WTC11 (cell line): ENCODE data around the gene KCNMA1. TPM values are rescaled to one million over a fixed set of nuclear protein-coding genes. Genes with fewer than 3 reads are reported as not detected.

Experiments
- ATAC-seq: fragments of 200-7000 bp; cut with Tn5 transposase; 2 replicates; pipeline ENCODE4 v1.10.0; 2021; ENCODE audit warnings: mild to moderate bottlenecking, moderate library complexity
- CTCF ChIA-PET: fragments of 300-600 bp; sonication (Branson Sonifier 250); formaldehyde crosslinking; loops from one replicate; lab custom pipeline; 2021; ENCODE audit warnings: antibody characterized with exemption; lab: Charles Lee
- POLR2A ChIA-PET: fragments of 350-600 bp; sonication (Branson Sonifier 250); formaldehyde crosslinking; loops from one replicate; lab custom pipeline; 2021; ENCODE audit warnings: antibody characterized with exemption; lab: Charles Lee
- DNase-seq: peaks from one replicate; pipeline ENCODE4 v3.0.0; 2021; ENCODE audit warnings: low spot score
- H3K27ac Mint-ChIP-seq: 2 replicates; pipeline ENCODE4 v1.8.0; 2021; ENCODE audit warnings: mixed read lengths
- H3K27me3 Mint-ChIP-seq: 2 replicates; pipeline ENCODE4 v1.8.0; 2021; ENCODE audit warnings: low read depth, mild to moderate bottlenecking, moderate library complexity, mixed read lengths
- H3K36me3 Mint-ChIP-seq: 2 replicates; pipeline ENCODE4 v1.8.0; 2021; ENCODE audit warnings: mixed read lengths
- H3K4me1 Mint-ChIP-seq: 2 replicates; pipeline ENCODE4 v1.8.0; 2022; ENCODE audit warnings: mixed read lengths
- H3K4me3 Mint-ChIP-seq: 2 replicates; pipeline ENCODE4 v1.8.0; 2021; ENCODE audit warnings: mild to moderate bottlenecking, moderate library complexity, mixed read lengths
- H3K9me3 Mint-ChIP-seq: 2 replicates; pipeline ENCODE4 v1.8.0; 2021; ENCODE audit warnings: mixed read lengths
- ATF1 ChIP-seq: sonication (generic); formaldehyde crosslinking; IDR thresholded peaks from 2 replicates; pipeline ENCODE4 v1.8.1; 2023; ENCODE audit warnings: mild to moderate bottlenecking, moderate library complexity, missing genetic modification reagents
- CREM ChIP-seq: sonication (generic); formaldehyde crosslinking; IDR thresholded peaks from 2 replicates; pipeline ENCODE4 v1.8.1; 2022; ENCODE audit warnings: mild to moderate bottlenecking, missing genetic modification reagents, moderate library complexity
- GABPB1 ChIP-seq: sonication (generic); formaldehyde crosslinking; IDR thresholded peaks from 2 replicates; pipeline ENCODE4 v1.8.1; 2023; ENCODE audit warnings: mild to moderate bottlenecking, missing genetic modification reagents
- IRF2 ChIP-seq: sonication (generic); formaldehyde crosslinking; IDR thresholded peaks from 2 replicates; pipeline ENCODE4 v1.8.0; 2022; ENCODE audit warnings: low read depth, missing genetic modification reagents, borderline replicate concordance
- RORB ChIP-seq: fragments of 250-450 bp; sonication (Bioruptor Pico); IDR thresholded peaks from 2 replicates; pipeline ENCODE4 v1.9.0; 2021; ENCODE audit warnings: mild to moderate bottlenecking
- TEAD4 ChIP-seq: sonication (generic); formaldehyde crosslinking; IDR thresholded peaks from 2 replicates; pipeline ENCODE4 v1.8.0; 2022; ENCODE audit warnings: mild to moderate bottlenecking, missing genetic modification reagents
- ZNF317 ChIP-seq: sonication (generic); formaldehyde crosslinking; IDR thresholded peaks from 2 replicates; pipeline ENCODE4 v1.8.1; 2023; ENCODE audit warnings: low read depth, mild to moderate bottlenecking, moderate library complexity, missing genetic modification reagents, borderline replicate concordance
- ZNF423 ChIP-seq: fragments of 250-450 bp; sonication (Bioruptor Pico); IDR thresholded peaks from 2 replicates; pipeline ENCODE4 v2.1.2; 2022; ENCODE audit warnings: mild to moderate bottlenecking, moderate library complexity
- total RNA-seq: library from RNA; stranded (reverse); gene quantifications from 3 replicates; pipeline ENCODE4 v1.2.3, GENCODE V29; 2021
- TF ChIP-seq, protein P1 (sequence below): sonication (generic); formaldehyde crosslinking; IDR thresholded peaks from 2 replicates; pipeline ENCODE4 v1.8.1; 2023; ENCODE audit warnings: mild to moderate bottlenecking, missing genetic modification reagents, borderline replicate concordance
- TF ChIP-seq, protein P2 (sequence below): sonication (generic); formaldehyde crosslinking; IDR thresholded peaks from 2 replicates; pipeline ENCODE4 v1.8.1; 2022; ENCODE audit warnings: mild to moderate bottlenecking, moderate library complexity, missing genetic modification reagents
- TF ChIP-seq, protein P3 (sequence below): sonication (generic); formaldehyde crosslinking; conservative IDR thresholded peaks from 2 replicates; pipeline ENCODE4 v1.8.1; 2022; ENCODE audit warnings: mild to moderate bottlenecking, missing genetic modification reagents
- TF ChIP-seq, protein P4 (sequence below): sonication (generic); formaldehyde crosslinking; IDR thresholded peaks from 2 replicates; pipeline ENCODE4 v1.8.0; 2022; ENCODE audit warnings: mild to moderate bottlenecking, missing genetic modification reagents
- TF ChIP-seq, protein P5 (sequence below): sonication (generic); formaldehyde crosslinking; IDR thresholded peaks from 2 replicates; pipeline ENCODE4 v1.8.1; 2022; ENCODE audit warnings: low read depth, mild to moderate bottlenecking, moderate library complexity, missing genetic modification reagents, borderline replicate concordance

The KCNMA1 gene
- total RNA-seq, 1 experiment from 2014 or later: 7.3 TPM

DNA sequence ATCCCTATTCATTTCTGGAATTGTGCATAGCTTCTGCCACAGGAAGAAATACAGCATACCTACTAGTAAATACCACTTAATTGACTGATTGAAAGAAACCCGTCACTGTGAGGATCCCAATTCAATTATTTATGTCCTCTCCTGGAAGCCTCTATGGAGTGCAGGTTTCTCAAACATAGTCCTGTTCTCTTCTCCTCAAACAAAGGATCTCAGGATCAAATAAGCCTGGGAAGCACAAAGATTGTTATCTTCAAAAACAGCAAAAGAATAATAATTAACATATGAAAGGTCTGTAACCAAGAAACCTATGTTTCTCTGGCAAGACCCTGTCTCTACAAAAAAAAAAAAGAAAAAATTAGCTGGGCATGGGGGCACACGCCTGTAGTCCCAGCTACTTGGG is 127.3 kb downstream of the KCNMA1 start:
- no peak overlapping the region for H3K4me3 Mint-ChIP-seq
- no peaks in the 10 kb centered on the region for H3K36me3 Mint-ChIP-seq
- H3K27me3 Mint-ChIP-seq: no peaks in the 10 kb centered on the region
- DNase-seq (no peak), ATAC-seq (no peak)
- H3K4me1 Mint-ChIP-seq: peaks cover 29% of the 10 kb centered on the region
- no peak overlapping the region for H3K27ac Mint-ChIP-seq
- no peaks in the 10 kb centered on the region for H3K9me3 Mint-ChIP-seq
- CTCF ChIA-PET: interaction anchor here (1.3 kb wide), 1 partner anchor 344 kb away, joined by 3 read pairs; no protein-coding TSS in a partner anchor
- POLR2A ChIA-PET: no interaction called here
- no peak for TF ChIP-seq IRF2 (CRISPR knock-in tag)
- no peak for TF ChIP-seq CREM
- no peak for TF ChIP-seq ZNF317 (CRISPR knock-in tag)

DNA sequence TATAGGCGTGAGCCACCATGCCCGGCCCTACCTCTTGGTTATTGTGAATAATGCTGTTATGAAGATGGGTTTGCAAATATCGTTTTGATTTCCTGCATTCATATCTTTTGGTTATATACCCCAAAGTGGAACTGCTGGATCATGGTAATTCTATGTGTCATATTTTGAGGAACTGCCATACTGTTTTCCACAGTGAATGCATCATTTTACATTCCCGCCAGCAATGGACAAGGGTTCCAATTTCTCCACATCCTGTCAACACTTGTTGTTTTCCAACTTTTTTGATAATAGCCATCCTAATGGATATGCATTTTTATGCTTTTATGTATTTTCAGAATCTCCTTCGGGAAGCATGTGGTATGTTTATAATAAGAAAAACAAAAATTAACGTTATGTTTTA is 128.2 kb downstream of the KCNMA1 start:
- TF ChIP-seq, protein P1, sequence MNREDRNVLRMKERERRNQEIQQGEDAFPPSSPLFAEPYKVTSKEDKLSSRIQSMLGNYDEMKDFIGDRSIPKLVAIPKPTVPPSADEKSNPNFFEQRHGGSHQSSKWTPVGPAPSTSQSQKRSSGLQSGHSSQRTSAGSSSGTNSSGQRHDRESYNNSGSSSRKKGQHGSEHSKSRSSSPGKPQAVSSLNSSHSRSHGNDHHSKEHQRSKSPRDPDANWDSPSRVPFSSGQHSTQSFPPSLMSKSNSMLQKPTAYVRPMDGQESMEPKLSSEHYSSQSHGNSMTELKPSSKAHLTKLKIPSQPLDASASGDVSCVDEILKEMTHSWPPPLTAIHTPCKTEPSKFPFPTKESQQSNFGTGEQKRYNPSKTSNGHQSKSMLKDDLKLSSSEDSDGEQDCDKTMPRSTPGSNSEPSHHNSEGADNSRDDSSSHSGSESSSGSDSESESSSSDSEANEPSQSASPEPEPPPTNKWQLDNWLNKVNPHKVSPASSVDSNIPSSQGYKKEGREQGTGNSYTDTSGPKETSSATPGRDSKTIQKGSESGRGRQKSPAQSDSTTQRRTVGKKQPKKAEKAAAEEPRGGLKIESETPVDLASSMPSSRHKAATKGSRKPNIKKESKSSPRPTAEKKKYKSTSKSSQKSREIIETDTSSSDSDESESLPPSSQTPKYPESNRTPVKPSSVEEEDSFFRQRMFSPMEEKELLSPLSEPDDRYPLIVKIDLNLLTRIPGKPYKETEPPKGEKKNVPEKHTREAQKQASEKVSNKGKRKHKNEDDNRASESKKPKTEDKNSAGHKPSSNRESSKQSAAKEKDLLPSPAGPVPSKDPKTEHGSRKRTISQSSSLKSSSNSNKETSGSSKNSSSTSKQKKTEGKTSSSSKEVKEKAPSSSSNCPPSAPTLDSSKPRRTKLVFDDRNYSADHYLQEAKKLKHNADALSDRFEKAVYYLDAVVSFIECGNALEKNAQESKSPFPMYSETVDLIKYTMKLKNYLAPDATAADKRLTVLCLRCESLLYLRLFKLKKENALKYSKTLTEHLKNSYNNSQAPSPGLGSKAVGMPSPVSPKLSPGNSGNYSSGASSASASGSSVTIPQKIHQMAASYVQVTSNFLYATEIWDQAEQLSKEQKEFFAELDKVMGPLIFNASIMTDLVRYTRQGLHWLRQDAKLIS (CRISPR knock-in tag): no peak
- TF ChIP-seq TEAD4 (CRISPR knock-in tag): no peak
- TF ChIP-seq, protein P2, sequence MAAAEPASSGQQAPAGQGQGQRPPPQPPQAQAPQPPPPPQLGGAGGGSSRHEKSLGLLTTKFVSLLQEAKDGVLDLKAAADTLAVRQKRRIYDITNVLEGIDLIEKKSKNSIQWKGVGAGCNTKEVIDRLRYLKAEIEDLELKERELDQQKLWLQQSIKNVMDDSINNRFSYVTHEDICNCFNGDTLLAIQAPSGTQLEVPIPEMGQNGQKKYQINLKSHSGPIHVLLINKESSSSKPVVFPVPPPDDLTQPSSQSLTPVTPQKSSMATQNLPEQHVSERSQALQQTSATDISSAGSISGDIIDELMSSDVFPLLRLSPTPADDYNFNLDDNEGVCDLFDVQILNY (CRISPR knock-in tag): no peak
- TF ChIP-seq, protein P3, sequence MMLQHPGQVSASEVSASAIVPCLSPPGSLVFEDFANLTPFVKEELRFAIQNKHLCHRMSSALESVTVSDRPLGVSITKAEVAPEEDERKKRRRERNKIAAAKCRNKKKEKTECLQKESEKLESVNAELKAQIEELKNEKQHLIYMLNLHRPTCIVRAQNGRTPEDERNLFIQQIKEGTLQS (CRISPR knock-in tag): no peak
- no peak for TF ChIP-seq ATF1 (CRISPR knock-in tag)
- TF ChIP-seq RORB (CRISPR knock-in tag): no peak
- no peak for TF ChIP-seq ZNF423 (CRISPR knock-in tag)
- H3K27me3 Mint-ChIP-seq: no peaks in the 10 kb centered on the region
- ATAC-seq: no peak

DNA sequence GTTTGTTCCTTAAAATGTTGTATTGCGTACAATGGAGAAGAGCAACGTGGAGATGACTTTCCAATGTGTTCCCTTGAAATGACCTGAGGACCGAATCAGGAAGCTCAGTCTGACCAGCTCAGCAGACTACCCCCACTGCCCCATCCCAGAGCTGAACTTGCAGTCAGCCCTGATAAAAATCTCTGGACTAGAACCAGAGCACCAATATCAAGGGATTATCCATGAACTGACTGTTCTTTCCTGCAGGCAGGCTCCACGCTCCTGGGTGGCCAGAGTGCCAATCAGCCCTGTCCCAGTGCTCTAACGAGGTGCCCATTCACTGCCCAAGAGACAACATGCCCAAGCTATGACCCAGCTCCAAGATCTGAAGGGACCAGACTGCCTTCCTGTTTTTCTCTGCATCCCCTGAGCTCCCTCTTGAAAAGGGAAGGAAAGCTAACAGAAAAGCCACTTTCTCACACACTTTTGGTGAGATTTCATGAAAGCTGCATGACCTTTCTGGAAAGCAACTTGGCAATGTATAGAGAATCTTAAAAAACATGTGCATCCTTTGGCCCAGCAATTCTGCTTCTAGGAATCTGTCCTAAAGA is 130.2 kb downstream of the KCNMA1 start:
- H3K36me3 Mint-ChIP-seq: no peaks in the 10 kb centered on the region
- H3K27ac Mint-ChIP-seq: no peak overlapping the region
- CTCF ChIA-PET: interaction anchor here (1.4 kb wide), 1 partner anchor 13 kb away, joined by 7 read pairs; no protein-coding TSS in a partner anchor
- POLR2A ChIA-PET: no interaction called here
- H3K9me3 Mint-ChIP-seq: no peaks in the 10 kb centered on the region
- ATAC-seq (no peak), DNase-seq (no peak)
- H3K27me3 Mint-ChIP-seq: no peaks in the 10 kb centered on the region
- TF ChIP-seq, protein P4, sequence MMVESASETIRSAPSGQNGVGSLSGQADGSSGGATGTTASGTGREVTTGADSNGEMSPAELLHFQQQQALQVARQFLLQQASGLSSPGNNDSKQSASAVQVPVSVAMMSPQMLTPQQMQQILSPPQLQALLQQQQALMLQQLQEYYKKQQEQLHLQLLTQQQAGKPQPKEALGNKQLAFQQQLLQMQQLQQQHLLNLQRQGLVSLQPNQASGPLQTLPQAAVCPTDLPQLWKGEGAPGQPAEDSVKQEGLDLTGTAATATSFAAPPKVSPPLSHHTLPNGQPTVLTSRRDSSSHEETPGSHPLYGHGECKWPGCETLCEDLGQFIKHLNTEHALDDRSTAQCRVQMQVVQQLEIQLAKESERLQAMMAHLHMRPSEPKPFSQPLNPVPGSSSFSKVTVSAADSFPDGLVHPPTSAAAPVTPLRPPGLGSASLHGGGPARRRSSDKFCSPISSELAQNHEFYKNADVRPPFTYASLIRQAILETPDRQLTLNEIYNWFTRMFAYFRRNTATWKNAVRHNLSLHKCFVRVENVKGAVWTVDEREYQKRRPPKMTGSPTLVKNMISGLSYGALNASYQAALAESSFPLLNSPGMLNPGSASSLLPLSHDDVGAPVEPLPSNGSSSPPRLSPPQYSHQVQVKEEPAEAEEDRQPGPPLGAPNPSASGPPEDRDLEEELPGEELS: no peak
- TF ChIP-seq GABPB1 (CRISPR knock-in tag): no peak
- TF ChIP-seq, protein P5, sequence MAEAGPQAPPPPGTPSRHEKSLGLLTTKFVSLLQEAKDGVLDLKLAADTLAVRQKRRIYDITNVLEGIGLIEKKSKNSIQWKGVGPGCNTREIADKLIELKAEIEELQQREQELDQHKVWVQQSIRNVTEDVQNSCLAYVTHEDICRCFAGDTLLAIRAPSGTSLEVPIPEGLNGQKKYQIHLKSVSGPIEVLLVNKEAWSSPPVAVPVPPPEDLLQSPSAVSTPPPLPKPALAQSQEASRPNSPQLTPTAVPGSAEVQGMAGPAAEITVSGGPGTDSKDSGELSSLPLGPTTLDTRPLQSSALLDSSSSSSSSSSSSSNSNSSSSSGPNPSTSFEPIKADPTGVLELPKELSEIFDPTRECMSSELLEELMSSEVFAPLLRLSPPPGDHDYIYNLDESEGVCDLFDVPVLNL (CRISPR knock-in tag): no peak
- H3K4me3 Mint-ChIP-seq: no peak overlapping the region
- peaks cover 25% of the 10 kb centered on the region for H3K4me1 Mint-ChIP-seq

More for the DNA sequence above, 128.2 kb downstream of the KCNMA1 start:
- DNase-seq: no peak
- CTCF ChIA-PET: interaction anchor here (1.3 kb wide), 1 partner anchor 343 kb away, joined by 3 read pairs; no protein-coding TSS in a partner anchor
- Mint-ChIP-seq H3K4me3 (no peak overlapping the region), H3K9me3 (no peaks in the 10 kb centered on the region), H3K36me3 (no peaks in the 10 kb centered on the region), H3K4me1 (peaks cover 30% of the 10 kb centered on the region), H3K27ac (no peak overlapping the region)
- POLR2A ChIA-PET: no interaction called here
